ENCODE data around the gene BCKDHA. TPM values are rescaled to one million over a fixed set of nuclear protein-coding genes. Genes with fewer than 3 reads are reported as not detected.

Gene BCKDHA
- polyA plus RNA-seq, 1 of the 3 experiments (the other 2 are of a cell fraction) = 30.9 TPM

DNA sequence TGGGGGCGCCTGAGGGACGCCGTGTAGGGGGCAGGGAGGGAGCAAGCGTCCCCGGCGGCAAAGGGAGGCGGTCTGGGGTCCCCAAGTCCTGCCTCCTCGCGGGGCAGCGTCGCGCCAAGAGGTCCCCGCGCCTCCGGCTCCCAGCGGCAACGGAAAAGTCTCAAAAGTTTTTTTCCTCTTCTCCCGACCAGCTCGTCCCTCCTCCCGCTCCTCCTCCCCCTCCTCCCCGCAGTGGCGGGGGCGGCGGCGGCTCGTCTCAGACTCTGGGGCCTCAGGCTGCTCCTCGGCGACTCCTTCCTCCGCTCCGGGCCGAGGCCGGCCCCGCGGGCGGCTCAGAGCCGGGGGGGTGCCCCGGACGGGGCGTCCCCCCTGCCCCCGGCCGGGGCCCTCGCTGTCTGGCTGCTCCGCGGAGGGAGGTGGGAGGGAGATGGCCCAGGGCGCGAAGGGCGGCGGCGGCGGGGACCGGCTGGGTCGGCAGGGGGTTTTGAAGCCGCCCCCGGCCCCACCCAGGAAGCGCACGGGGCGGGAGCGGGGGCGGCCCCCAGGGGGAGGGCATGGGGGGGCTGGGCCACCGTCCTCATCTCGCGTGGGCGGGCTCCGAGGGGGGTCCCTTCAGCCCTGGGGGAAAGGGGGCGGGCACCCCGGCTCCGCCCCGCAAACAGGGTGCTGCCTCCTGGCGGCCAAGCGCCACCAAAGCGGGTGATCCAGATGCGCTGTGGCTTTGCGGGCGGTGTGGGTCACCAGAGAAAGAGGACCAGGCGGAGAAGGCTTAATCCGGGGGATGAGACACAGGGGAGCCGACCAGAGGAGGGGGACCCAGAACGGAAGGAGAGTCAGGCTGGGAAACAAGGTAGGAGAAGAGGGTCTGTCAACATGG lies 43.9 kb upstream of the BCKDHA start, which contains the start of gene TGFB1 (continued):
- TF ChIP-seq, protein P1, sequence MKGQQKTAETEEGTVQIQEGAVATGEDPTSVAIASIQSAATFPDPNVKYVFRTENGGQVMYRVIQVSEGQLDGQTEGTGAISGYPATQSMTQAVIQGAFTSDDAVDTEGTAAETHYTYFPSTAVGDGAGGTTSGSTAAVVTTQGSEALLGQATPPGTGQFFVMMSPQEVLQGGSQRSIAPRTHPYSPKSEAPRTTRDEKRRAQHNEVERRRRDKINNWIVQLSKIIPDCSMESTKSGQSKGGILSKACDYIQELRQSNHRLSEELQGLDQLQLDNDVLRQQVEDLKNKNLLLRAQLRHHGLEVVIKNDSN (IDR thresholded peaks at IDR 0.05; ENCODE audit: borderline replicate concordance, low read depth) = no peak
- TF ChIP-seq, protein P2, sequence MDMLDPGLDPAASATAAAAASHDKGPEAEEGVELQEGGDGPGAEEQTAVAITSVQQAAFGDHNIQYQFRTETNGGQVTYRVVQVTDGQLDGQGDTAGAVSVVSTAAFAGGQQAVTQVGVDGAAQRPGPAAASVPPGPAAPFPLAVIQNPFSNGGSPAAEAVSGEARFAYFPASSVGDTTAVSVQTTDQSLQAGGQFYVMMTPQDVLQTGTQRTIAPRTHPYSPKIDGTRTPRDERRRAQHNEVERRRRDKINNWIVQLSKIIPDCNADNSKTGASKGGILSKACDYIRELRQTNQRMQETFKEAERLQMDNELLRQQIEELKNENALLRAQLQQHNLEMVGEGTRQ (IDR thresholded peaks at IDR 0.05; ENCODE audit: borderline replicate concordance, low read depth, low read length) = no peak
- TF ChIP-seq, protein P3, sequence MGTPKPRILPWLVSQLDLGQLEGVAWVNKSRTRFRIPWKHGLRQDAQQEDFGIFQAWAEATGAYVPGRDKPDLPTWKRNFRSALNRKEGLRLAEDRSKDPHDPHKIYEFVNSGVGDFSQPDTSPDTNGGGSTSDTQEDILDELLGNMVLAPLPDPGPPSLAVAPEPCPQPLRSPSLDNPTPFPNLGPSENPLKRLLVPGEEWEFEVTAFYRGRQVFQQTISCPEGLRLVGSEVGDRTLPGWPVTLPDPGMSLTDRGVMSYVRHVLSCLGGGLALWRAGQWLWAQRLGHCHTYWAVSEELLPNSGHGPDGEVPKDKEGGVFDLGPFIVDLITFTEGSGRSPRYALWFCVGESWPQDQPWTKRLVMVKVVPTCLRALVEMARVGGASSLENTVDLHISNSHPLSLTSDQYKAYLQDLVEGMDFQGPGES (IDR thresholded peaks at IDR 0.05; ENCODE audit: low read depth, low read length) = no peak
- peak; percentile 59; the same call in 1 of the 2 replicates for TF ChIP-seq POLR2AphosphoS5 (IDR thresholded peaks at IDR 0.05; ENCODE audit: low read depth, low read length)
- TF ChIP-seq FOXJ3 (CRISPR knock-in tag; IDR thresholded peaks at IDR 0.05) = no peak
- TF ChIP-seq, protein P4, sequence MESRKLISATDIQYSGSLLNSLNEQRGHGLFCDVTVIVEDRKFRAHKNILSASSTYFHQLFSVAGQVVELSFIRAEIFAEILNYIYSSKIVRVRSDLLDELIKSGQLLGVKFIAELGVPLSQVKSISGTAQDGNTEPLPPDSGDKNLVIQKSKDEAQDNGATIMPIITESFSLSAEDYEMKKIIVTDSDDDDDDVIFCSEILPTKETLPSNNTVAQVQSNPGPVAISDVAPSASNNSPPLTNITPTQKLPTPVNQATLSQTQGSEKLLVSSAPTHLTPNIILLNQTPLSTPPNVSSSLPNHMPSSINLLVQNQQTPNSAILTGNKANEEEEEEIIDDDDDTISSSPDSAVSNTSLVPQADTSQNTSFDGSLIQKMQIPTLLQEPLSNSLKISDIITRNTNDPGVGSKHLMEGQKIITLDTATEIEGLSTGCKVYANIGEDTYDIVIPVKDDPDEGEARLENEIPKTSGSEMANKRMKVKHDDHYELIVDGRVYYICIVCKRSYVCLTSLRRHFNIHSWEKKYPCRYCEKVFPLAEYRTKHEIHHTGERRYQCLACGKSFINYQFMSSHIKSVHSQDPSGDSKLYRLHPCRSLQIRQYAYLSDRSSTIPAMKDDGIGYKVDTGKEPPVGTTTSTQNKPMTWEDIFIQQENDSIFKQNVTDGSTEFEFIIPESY (IDR thresholded peaks at IDR 0.05; ENCODE audit: borderline replicate concordance, low read depth) = peak; percentile 91

DNA sequence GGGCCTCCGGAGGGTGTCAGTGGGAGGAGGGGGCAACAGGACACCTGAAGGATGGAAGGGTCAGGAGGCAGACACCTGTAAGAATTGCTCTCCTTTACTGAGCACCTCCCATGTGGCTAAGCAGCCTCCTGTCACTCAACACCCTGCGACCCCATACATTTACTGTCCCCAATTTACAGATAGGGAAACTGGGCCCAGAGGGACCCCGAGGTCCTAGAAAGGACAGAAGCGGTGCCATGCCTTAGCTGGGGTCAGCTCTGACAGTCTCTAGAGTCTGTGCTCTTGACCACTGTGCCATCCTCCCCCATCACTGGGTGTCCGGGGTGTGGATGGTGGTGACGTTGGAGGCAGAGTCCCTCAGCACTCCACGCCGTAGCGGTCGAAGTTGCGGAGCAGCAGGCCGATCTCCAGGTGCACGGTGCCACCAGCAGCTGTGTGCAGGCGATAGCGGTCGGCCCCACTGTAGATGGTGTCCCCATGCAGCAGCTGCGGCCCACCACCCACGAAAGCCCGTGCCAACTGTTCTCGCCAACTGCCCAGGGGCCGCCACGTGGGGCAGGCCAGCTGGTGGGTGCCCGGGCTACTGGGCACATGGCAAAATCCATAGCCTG lies 43.2 kb upstream of the BCKDHA start:
- H3K9me3 ChIP-seq = no peaks in the 10 kb centered on the region
- peaks cover 9% of the 10 kb centered on the region for H3F3A ChIP-seq (replicated peaks; ENCODE audit: insufficient read depth)
- H3K27ac ChIP-seq (ENCODE audit: low read depth in 2 of 2, low read length in 1 of 2) = peak overlapping the region in 1 of 2 experiments; percentile 79; a peak in 2 of 4 replicates
- H2AFZ ChIP-seq (ENCODE audit: low read depth) = no peak overlapping the region
- peak overlapping the region; percentile 99; the same call in 1 of the 2 replicates for H3K4me2 ChIP-seq
- H3K36me3 ChIP-seq (replicated peaks in 1 of 2; ENCODE audit: control insufficient read depth in 1 of 2, insufficient read depth in 2 of 2, low read length in 1 of 2) = peaks cover 0 to 6% of the 10 kb centered on the region in 2 experiments
- no peaks in the 10 kb centered on the region for H3K27me3 ChIP-seq (ENCODE audit: insufficient read depth)
- POLR2A ChIA-PET = no interaction called here
- WGBS (ENCODE audit: low lambda C conversion rate) = 82% methylated on average over 6 of the region's 23 CpGs
- CTCF ChIA-PET = interaction anchor here (0.6 to 3.6 kb wide), 7 partner anchors 9 to 150 kb away, joined by 3 to 15 read pairs (median 5); partner anchors contain the start of genes B9D2, CCDC97 and HNRNPUL1
- peaks cover 42% of the 10 kb centered on the region for H3K79me2 ChIP-seq (ENCODE audit: insufficient read depth)
- DNase-seq = no peak
- no peak for TF ChIP-seq SMC3 (IDR thresholded peaks at IDR 0.05; ENCODE audit: low read depth, low read length)
- H4K20me1 ChIP-seq (ENCODE audit: insufficient read depth) = peaks cover 38% of the 10 kb centered on the region
- peaks cover 0 to 34% of the 10 kb centered on the region in 2 experiments; a peak in 2 of 4 replicates for H3K4me1 ChIP-seq (ENCODE audit: control insufficient read depth in 1 of 2, insufficient read depth in 2 of 2, low read depth in 1 of 2, low read length in 1 of 2)
- H3K9ac ChIP-seq = no peak overlapping the region
- H3K4me3 ChIP-seq (ENCODE audit: low read depth in 2 of 2, low read length in 1 of 2) = peak overlapping the region; percentile 65 to 99; a peak in 3 of 4 replicates
- no peaks in the 10 kb centered on the region for H3K9me2 ChIP-seq
